NCI-H2107 treated with DMSO at 0.1 percent for 48 hours (cell line): Measurements from ENCODE around the gene FCN1.

Source experiments
- DNase-seq: peaks from one replicate; lab custom pipeline; 2025; ENCODE audit not compliant: unreplicated experiment; lab: John Stamatoyannopoulos, UW

FCN1 gene

GRCh38 chr9:134937566-134938345, 20.0 kb upstream of the FCN1 start:
- DNase-seq = no peak

- DNase-seq = no peak
These were observed 19.4 kb upstream of the FCN1 start for GRCh38 chr9:134937164-134937555.

GRCh38 chr9:134936346-134937163, 18.8 kb upstream of the FCN1 start:
- DNase-seq = no peak

GRCh38 chr9:134935701-134936345, 18.1 kb upstream of the FCN1 start:
- no peak for DNase-seq

GRCh38 chr9:134935056-134935640, 17.4 kb upstream of the FCN1 start:
- DNase-seq = no peak

- DNase-seq = no peak
These were observed 15.5 kb upstream of the FCN1 start for GRCh38 chr9:134933076-134933659.

GRCh38 chr9:134932606-134933005, 14.9 kb upstream of the FCN1 start:
- no peak for DNase-seq

- no peak for DNase-seq
These were observed 14.5 kb upstream of the FCN1 start for GRCh38 chr9:134932171-134932570.

- no peak for DNase-seq
These were observed 12.7 kb upstream of the FCN1 start for GRCh38 chr9:134930398-134930797.

- no peak for DNase-seq
These were observed 11.8 kb upstream of the FCN1 start for GRCh38 chr9:134929193-134930158.

- DNase-seq = no peak
These were observed 10.9 kb upstream of the FCN1 start for GRCh38 chr9:134928436-134929192.

GRCh38 chr9:134925011-134925511, 7.3 kb upstream of the FCN1 start:
- no peak for DNase-seq

GRCh38 chr9:134923466-134923865, 5.8 kb upstream of the FCN1 start:
- DNase-seq = no peak

GRCh38 chr9:134922932-134923240, 5.2 kb upstream of the FCN1 start:
- no peak for DNase-seq

GRCh38 chr9:134922066-134922931, 4.6 kb upstream of the FCN1 start:
- no peak for DNase-seq

GRCh38 chr9:134919303-134919702, 1.6 kb upstream of the FCN1 start:
- DNase-seq = no peak

- no peak for DNase-seq
These were observed 934 bp upstream of the FCN1 start for GRCh38 chr9:134918646-134919045.

- DNase-seq = no peak
These were observed 1.5 kb downstream of the FCN1 start for GRCh38 chr9:134916161-134916665.
